ENCODE results near the gene SOX18.

The SOX18 gene

GRCh38 chr20:64082126-64082731 is 32.8 kb upstream of the SOX18 start:
- in situ Hi-C loops (cut with HindIII; ENCODE audit: low pct_ligation_motif_present, low pct_unique_long_range_greater_than_20kb, low sequenced_read_pairs) = no loop called here
- no peak for DNase-seq

- DNase-seq = no peak
- in situ Hi-C loops (cut with HindIII; ENCODE audit: low pct_ligation_motif_present, low pct_unique_long_range_greater_than_20kb, low sequenced_read_pairs) = no loop called here
Measured at GRCh38 chr20:64081624-64081964, 32.2 kb upstream of the SOX18 start.

- DNase-seq = no peak
- in situ Hi-C loops (cut with HindIII; ENCODE audit: low pct_ligation_motif_present, low pct_unique_long_range_greater_than_20kb, low sequenced_read_pairs) = no loop called here
Measured at GRCh38 chr20:64080813-64081623, 31.6 kb upstream of the SOX18 start.

GRCh38 chr20:64080013-64080812 is 30.8 kb upstream of the SOX18 start, which contains the start of gene OPRL1:
Gene OPRL1 (plus strand): TSS chr20:64080082. CDS start chr20:64092721, 12,639 bp downstream.
- in situ Hi-C loops (cut with HindIII; ENCODE audit: low pct_ligation_motif_present, low pct_unique_long_range_greater_than_20kb, low sequenced_read_pairs) = no loop called here
- DNase-seq = no peak

- in situ Hi-C loops (cut with HindIII; ENCODE audit: low pct_ligation_motif_present, low pct_unique_long_range_greater_than_20kb, low sequenced_read_pairs) = no loop called here
- DNase-seq = peak; percentile 73
Measured at GRCh38 chr20:64079273-64080012, 30.0 kb upstream of the SOX18 start, which contains the start of gene RGS19. Gene RGS19 (minus strand): TSS chr20:64079518. CDS start chr20:64076886, 2,632 bp downstream.

GRCh38 chr20:64078934-64079272 is 29.5 kb upstream of the SOX18 start:
- in situ Hi-C loops (cut with HindIII; ENCODE audit: low pct_ligation_motif_present, low pct_unique_long_range_greater_than_20kb, low sequenced_read_pairs) = no loop called here

GRCh38 chr20:64077876-64078551 is 28.6 kb upstream of the SOX18 start:
- in situ Hi-C loops (cut with HindIII; ENCODE audit: low pct_ligation_motif_present, low pct_unique_long_range_greater_than_20kb, low sequenced_read_pairs) = no loop called here
- no peak for DNase-seq

More at GRCh38 chr20:64078934-64079272, 29.5 kb upstream of the SOX18 start:
- DNase-seq = no peak

- DNase-seq = no peak
- in situ Hi-C loops (cut with HindIII; ENCODE audit: low pct_ligation_motif_present, low pct_unique_long_range_greater_than_20kb, low sequenced_read_pairs) = no loop called here
Measured at GRCh38 chr20:64077541-64077875, 28.1 kb upstream of the SOX18 start.

GRCh38 chr20:64077094-64077493 is 27.7 kb upstream of the SOX18 start:
- in situ Hi-C loops (cut with HindIII; ENCODE audit: low pct_ligation_motif_present, low pct_unique_long_range_greater_than_20kb, low sequenced_read_pairs) = no loop called here
- no peak for DNase-seq

GRCh38 chr20:64076061-64076997 is 26.9 kb upstream of the SOX18 start:
- DNase-seq = no peak
- in situ Hi-C loops (cut with HindIII; ENCODE audit: low pct_ligation_motif_present, low pct_unique_long_range_greater_than_20kb, low sequenced_read_pairs) = no loop called here

GRCh38 chr20:64075556-64075955 is 26.1 kb upstream of the SOX18 start:
- in situ Hi-C loops (cut with HindIII; ENCODE audit: low pct_ligation_motif_present, low pct_unique_long_range_greater_than_20kb, low sequenced_read_pairs) = no loop called here
- no peak for DNase-seq

GRCh38 chr20:64074963-64075362 is 25.5 kb upstream of the SOX18 start:
- in situ Hi-C loops (cut with HindIII; ENCODE audit: low pct_ligation_motif_present, low pct_unique_long_range_greater_than_20kb, low sequenced_read_pairs) = no loop called here

GRCh38 chr20:64074184-64074789 is 24.8 kb upstream of the SOX18 start:
- in situ Hi-C loops (cut with HindIII; ENCODE audit: low pct_ligation_motif_present, low pct_unique_long_range_greater_than_20kb, low sequenced_read_pairs) = no loop called here
- DNase-seq = no peak

More at GRCh38 chr20:64074963-64075362, 25.5 kb upstream of the SOX18 start:
- no peak for DNase-seq

GRCh38 chr20:64073476-64074183 is 24.2 kb upstream of the SOX18 start:
- in situ Hi-C loops (cut with HindIII; ENCODE audit: low pct_ligation_motif_present, low pct_unique_long_range_greater_than_20kb, low sequenced_read_pairs) = no loop called here
- DNase-seq = no peak

GRCh38 chr20:64072498-64073063 is 23.1 kb upstream of the SOX18 start:
- in situ Hi-C loops (cut with HindIII; ENCODE audit: low pct_ligation_motif_present, low pct_unique_long_range_greater_than_20kb, low sequenced_read_pairs) = no loop called here

More at GRCh38 chr20:64072498-64073063, 23.1 kb upstream of the SOX18 start:
- DNase-seq = no peak
